ENCODE results near the gene DGKI.

DNA sequence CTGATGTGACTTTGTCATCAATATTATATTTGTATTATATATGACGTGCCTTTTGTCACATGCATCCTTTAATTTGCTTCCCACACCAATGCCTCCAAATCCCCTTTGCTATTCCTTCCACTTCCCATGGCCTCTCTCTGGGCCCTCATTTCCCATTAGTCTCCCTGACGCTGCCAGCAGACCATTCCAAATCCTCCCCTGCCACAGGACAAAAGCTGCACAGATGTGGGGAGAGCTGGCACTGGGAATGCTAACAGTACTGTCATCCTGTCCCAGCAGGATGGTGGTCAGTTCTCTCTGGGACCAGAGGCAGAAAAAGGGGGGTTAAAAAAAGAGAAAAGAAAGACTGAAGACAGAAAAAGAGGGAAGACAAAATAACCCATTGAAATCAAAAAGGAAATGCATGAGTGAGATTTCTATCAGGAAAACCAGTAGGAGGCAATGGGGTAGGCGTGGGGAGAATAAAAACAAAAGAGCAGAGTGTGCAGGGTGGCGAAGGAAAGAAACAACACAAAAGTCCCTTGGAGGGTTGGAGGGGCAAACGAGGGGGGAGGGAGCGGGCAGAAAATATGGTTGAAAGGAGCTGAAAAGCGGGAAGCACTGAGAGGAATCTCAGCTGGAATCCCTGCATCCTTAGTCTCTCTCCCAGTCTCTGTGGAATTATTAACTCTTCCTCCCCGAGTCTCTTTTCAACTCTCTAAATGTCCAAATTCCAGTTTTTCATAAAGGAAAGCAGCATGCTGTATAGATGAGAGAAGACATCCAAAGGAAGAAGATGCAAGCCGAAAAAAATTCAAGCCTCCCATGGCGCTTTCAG, 444.0 kb downstream of the DGKI start:
- TF ChIP-seq GATA3 (IDR thresholded peaks at IDR 0.05; ENCODE audit: low read depth, low read length) (no peak), GATA2 (IDR thresholded peaks at IDR 0.05; ENCODE audit: low read depth, low read length) (no peak)

All from SH-SY5Y (cell line).